Tibial nerve (tissue), 4 donors: ENCODE measurements around the gene CSPG4.

Source experiments
- EP300 ChIP-seq, 2 donors: sonication (generic); formaldehyde crosslinking; IDR thresholded peaks; one replicate each; pipeline ENCODE4 v1.6.1; 2017; ENCODE audit warnings: antibody characterized with exemption in 2 of 2, mild to moderate bottlenecking in 1 of 2
- TF ChIP-seq, protein P1 (sequence below), 5 experiments: fragments of 200-600 bp in 3 of 5; fragments of 450-650 bp in 2 of 5; sonication (generic) in 3 of 5; IDR thresholded peaks; one replicate each; pipeline ENCODE4 v1.5.1; 2016 to 2019; ENCODE audit warnings: antibody characterized with exemption in 5 of 5, mild to moderate bottlenecking in 3 of 5, moderate library complexity in 2 of 5

GRCh38 chr15:75676688-75677464 lies 35.8 kb downstream of the CSPG4 start:
- TF ChIP-seq, protein P1, sequence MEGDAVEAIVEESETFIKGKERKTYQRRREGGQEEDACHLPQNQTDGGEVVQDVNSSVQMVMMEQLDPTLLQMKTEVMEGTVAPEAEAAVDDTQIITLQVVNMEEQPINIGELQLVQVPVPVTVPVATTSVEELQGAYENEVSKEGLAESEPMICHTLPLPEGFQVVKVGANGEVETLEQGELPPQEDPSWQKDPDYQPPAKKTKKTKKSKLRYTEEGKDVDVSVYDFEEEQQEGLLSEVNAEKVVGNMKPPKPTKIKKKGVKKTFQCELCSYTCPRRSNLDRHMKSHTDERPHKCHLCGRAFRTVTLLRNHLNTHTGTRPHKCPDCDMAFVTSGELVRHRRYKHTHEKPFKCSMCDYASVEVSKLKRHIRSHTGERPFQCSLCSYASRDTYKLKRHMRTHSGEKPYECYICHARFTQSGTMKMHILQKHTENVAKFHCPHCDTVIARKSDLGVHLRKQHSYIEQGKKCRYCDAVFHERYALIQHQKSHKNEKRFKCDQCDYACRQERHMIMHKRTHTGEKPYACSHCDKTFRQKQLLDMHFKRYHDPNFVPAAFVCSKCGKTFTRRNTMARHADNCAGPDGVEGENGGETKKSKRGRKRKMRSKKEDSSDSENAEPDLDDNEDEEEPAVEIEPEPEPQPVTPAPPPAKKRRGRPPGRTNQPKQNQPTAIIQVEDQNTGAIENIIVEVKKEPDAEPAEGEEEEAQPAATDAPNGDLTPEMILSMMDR (IDR thresholded peaks at IDR 0.05), result no peak
- no peak for TF ChIP-seq EP300 (IDR thresholded peaks at IDR 0.05)
